ENCODE results near the gene SSC4D. TPM values are rescaled to one million over a fixed set of nuclear protein-coding genes. Genes with fewer than 3 reads are reported as not detected.
"Not testable (repeated sequence)": the region's sequence is repeated elsewhere in the genome, so short reads cannot be mapped to it uniquely, and the experiment has no call there.

SSC4D gene
- total RNA-seq, 1 donor from 2014 or later, result 0.92 TPM

DNA sequence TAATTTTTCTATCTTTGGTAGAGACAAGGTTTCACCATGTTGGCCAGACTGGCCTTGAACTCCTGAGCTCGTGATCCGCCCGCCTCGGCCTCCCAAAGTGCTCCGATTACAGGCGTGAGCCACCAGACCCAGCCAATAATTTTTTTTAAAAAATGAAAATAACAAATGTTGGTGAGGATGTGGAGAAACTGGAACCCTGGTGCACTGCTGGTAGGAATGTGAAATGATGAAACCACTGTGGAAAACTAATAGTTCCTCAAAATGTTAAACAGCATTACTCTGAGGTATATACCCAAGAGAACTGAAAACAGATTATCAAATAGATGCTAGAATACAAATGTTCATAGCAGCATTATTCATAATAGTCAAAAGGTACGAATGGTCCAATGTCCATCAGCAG is 27.7 kb downstream of the SSC4D start:
- ATAC-seq, result no peak

- ATAC-seq, result no peak
These were observed 28.9 kb downstream of the SSC4D start for GRCh38 chr7:76380623-76380966.

DNA sequence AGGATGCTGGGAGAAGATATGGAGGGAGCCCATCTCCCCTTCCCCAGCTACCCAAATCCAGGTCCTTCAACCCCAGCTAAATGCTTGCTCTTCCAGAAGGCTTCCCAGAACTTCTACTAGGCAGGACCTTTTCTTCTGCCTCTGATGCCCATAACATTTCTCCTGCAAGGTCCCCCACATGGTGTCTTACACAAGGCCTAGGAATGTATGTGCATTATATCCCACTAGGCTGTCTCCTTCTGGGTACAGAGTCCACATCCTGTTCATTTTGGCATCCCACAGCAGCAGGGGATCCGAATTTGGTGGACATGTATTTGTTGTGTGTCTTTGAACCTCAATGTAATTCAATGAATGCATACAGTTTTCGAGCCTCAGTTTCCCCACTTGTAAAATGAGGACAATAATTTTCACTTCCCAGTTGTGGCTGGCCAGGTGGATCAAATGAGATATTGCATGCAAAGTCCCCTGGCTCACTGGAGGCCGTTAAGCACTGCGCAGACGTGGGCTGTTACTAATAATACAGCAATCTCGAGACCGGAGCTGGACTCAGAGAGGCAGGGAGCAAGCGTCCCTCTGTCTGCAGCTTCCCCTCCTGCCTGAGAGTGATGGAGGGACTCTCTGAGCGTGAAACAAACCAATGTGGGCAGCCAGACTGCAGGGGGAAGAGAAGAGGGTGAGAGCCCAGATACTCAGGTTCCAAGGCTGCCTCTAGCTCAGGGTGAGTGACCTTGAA is 32.1 kb downstream of the SSC4D start:
- no peak for ATAC-seq

GRCh38 chr7:76375251-76375650 is 34.2 kb downstream of the SSC4D start:
- no peak for ATAC-seq

DNA sequence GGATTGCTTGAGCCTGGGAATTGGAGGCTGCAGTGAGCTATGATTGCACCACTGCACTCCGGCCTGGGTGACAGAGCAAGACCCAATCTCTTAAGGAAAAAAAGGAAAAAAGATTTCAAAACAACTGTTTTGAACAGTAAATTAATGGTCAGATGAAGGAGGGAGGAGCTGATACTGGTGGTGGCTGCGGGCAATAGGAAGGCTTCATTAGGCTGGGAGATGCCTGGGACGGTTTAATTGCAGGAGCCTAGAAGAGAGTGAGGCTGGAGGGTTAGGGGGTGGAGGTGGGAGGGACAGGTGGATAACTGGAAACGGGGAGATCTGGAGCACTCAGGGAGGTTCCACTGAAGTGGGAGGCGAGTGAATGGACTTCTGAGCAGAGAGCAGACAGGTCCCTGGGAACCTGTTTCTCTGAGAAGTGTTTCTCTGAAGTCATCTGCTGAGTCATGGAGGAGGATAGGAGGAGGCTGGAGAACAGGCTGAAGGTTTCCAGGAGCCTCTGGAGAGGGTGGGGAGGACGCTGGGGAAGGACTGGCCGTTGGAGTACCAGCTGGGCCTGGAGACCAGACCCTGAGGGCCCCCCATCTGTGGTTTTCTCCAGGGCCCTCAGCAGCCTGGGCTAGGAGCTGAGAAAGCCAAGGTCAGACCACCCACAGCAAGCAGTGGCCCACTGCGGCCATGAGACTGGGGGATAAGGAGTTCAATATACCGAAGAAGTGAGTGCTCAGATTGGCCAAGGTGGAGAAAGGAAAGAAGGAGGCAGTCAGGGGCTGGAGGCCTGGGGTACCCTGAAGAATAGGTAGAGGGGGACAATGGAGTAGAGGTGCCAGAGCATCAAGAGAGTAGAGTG is 36.3 kb downstream of the SSC4D start:
- peak; percentile 92 for ATAC-seq

DNA sequence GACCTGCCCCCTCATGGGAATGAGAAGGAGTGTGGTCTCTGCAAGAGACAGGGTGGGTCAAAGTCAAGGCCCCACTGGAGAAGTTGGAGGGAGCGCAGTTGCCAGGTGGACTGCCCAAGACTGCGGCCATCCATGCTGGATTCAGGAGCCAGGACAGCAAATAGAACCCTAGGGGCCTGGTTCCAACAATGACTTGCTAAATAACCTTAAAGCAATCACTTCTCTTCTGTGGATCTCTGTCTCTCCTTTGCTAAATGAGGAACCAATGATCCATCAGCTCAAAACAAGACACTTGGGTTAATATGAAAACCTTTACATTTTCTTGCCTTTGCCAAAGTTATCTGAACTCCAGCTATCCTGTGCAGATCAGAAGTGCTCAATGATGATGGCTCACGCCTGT is 38.1 kb downstream of the SSC4D start:
- ATAC-seq, result no peak

DNA sequence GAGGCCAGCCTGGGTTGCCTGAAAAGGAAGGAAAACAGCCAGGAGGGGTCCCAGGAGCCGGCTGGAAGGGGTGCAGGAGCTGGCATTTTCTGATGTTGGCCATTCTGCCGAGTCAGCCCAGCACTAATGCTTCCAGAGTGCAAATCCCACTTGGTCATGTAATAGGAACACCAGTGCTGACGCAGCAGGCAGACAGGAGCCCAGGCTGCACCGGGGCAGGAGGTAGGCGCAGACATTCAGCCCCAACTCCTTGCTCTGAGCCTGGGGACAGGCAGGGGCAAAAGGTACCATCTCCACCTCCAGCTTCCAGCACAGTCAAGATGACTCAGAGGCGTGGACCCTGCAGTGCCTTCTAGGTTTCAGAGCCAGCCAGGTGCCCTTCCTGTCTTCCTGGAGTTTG is 40.5 kb downstream of the SSC4D start:
- ATAC-seq, result peak; percentile 9

DNA sequence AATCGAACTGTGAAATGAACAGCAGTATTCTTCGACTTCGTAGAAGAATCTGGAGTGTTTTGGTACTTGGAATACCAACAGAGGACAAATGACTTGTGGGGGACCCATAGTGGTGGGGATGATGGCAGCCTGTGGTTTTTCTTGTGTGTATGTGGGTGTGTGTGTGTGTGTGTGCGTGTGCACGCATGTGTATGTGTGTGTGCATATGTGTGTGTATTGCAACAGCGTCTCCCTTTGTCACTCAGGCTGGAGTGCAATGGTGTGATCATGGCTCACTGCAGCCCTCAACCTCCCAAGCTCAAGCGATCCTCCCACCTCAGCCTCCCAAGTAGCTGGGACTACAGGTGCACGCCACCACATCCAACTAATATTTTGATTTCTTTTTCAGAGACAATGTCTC is 41.3 kb downstream of the SSC4D start:
- ATAC-seq, result no peak

GRCh38 chr7:76364198-76364584 is 45.3 kb downstream of the SSC4D start:
- peak; percentile 31 for ATAC-seq

GRCh38 chr7:76363754-76364153 is 45.7 kb downstream of the SSC4D start:
- not testable (repeated sequence) for ATAC-seq

DNA sequence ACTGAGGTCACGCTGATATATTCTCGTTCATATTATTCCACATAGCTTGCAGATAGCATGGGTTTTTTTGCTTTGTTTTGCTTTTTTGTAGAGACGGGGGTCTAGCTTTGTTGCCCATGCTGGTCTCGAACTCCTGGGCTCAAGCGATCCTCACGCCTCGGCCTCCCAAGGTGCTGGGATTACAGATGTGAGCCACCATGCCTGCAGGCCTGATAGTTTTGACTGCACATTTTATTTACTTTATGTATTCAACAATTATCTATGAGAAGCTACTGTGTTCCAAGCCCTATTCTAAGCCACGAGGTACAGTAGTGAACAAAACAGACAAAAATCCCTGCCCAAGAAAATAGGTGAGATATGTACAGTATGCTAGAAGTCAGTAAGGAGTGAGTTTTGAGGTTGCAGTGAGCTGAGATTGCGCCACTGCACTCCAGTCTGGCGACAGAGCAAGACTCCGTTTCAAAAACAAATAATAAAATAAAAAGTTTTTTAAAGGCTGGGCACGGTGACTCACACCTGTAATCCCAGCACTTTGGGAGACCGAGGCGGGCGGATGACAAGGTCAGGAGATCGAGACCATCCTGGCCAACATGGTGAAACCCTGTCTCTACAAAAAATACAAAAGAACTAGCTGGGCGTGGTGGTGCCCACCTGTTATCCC is 49.4 kb downstream of the SSC4D start:
- no peak for ATAC-seq

GRCh38 chr7:76359111-76359977 is 50.2 kb downstream of the SSC4D start:
- ATAC-seq, result peak; percentile 95

DNA sequence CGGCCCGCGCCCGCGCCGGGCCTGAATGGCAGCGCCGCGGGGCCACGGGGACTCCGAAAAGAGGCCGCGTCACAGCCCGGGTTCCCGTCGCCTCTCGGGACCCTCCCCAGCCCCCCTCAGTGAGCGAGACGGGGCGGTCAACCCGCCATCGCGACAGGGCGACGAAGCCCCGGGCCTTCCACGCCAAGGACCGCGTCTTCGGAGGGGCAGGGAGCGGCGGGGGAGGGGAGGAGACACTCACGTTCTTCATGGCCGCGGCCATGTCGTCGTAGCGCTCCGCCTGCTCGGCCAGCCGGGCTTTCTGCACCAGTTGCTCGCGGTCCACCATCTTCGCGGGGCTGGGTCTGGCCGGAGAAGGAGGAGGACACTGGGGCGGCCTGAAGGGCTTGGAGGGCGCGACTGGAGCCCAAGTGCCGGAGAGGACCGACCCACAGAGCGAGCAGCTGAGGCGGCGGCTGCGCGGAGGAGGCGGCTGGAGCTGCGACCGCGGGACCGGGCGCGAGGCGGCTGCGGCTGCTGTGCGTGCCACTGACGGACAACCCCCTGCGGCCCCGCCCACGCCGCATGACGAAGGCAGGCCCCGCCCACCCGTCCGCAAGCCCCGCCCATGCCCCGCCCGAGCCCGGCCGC is 50.9 kb downstream of the SSC4D start, which contains the start of gene YWHAG:
TSS of gene YWHAG (minus strand) at position 511 of the 630 bp plus-strand sequence. CDS start at position 328, 183 bp downstream.
- ATAC-seq, result peak; percentile 90

- peak; percentile 40 for ATAC-seq
These were observed 51.5 kb downstream of the SSC4D start for GRCh38 chr7:76358011-76358480.

GRCh38 chr7:76357475-76358010 is 52.0 kb downstream of the SSC4D start:
- ATAC-seq, result no peak

DNA sequence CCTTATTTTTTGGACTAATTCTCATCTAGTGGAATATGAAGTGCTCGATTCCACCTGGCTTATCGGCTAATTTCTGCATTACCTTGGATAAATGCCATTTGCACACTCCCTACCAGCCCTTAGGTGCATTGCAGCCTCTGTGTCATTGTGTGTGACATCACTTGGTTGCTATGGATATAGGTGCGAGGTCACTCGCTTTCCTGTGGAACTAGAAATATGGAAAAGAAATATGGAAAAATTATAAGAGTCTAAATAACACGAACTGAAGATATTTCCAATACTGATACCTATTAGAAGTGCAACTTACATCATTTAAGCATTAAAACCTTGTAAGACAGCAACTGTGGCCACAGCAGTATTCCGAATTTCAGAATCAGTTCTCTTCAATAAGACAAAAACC is 52.7 kb downstream of the SSC4D start:
- peak; percentile 14 for ATAC-seq

- ATAC-seq, result no peak
These were observed 53.4 kb downstream of the SSC4D start for GRCh38 chr7:76356115-76356514.

DNA sequence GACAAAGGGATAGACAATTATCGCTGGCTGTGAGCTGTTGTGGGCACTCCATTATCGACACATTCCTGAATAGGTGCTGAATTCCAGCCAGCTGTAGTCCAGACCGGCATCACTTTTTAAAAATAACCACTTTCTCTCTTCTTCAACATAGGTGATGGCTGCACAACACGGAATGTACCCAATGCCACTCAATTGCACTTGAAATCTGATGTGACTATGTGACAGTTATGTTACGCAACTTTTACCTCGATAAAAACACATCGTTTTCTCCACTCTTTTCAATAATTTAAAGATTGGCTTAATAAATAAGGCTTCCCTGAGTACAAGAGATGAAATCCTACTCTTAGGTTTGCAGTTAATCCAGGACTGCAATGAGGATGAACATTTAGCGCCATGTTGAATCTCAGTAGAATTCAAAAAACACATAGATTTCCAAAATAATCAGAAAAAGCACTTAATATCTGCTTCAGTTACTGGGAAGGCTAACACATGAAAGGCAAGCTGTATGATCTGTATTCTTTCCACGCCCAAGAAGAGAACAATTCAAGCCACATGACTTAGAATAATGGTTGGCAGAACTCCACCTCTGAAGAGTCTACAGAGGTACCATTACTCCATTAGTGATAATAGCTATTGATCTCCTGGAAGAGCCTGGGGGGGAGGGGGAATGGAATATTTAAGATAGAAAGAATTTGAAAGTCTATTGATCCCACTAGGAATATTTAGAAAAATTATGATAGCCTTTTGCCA is 54.3 kb downstream of the SSC4D start:
- ATAC-seq, result no peak

- ATAC-seq, result no peak
These were observed 55.0 kb downstream of the SSC4D start for GRCh38 chr7:76354516-76354915.

DNA sequence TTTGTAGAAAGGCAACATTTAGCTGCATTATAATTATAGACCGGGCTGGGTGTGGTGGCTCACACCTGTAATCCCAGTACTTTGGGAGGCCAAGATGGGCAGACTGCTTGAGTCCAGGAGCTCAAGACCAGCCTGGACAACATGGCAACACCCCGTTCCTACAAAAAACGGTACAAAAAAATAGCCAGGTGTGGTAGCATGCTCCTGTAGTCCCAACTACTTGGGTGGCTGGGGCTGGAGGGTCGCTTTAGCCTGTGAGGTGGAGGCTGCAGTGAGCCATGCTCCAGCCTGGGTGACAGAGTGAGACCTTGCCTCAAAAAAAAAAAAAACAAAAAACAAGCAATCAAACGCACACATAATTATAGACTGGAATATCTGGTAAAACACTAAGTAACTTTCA is 55.8 kb downstream of the SSC4D start:
- ATAC-seq, result no peak

DNA sequence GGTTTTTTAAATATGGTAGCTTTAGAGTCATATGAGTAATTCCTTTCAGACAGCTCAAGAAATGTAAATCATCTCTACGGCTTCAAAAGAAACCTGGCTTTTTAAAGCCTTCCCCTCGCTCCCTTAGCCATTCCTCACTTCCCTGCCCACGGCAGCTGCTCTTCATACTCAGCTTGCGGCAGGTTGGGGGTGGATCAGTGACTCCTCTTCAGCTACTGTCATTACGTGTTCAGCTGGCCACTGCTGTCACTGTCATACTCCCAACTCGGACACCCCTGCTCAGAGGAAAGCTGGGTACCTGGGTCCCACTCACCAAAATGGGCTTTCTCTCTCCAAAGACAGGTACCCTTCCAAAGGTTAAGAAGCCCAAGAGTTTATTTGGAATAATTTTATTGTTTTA is 57.3 kb downstream of the SSC4D start:
- ATAC-seq, result peak; percentile 17

All from esophagus mucosa (tissue), 1 donor.